NCI-H82 treated with DMSO at 0.1 percent for 48 hours (cell line): ENCODE measurements around the gene FRMD1.

Source experiments
- DNase-seq: peaks from one replicate; lab custom pipeline; 2025; ENCODE audit not compliant: unreplicated experiment; lab: John Stamatoyannopoulos, UW

FRMD1 gene

DNA sequence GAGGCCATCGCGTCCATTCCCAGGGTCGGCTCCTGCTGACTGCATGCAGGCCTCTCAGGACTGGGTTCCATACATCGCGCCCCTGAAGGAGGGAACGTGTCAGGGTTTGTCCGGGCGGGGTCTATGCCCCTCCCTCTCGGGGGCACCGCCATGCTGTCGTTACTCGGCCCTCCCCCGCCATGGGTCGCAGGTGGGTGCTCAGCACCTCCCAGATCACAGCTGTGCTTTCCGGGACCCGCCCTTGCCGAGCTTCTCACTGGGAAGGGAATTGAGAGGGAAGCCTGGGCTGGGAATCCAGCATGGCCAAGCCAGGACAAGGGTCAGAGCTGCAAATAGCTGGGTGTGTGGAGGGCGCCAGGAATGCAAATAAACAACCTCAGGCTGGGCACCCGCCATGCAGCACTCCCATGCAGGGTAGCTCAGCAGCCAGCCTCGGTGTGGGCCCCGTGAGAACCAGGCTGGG is at the start of gene FRMD1:
TSS of gene FRMD1 (minus strand) at position 270 of the 463 bp plus-strand sequence. CDS start at position 152, 118 bp downstream.
- DNase-seq, result no peak

DNA sequence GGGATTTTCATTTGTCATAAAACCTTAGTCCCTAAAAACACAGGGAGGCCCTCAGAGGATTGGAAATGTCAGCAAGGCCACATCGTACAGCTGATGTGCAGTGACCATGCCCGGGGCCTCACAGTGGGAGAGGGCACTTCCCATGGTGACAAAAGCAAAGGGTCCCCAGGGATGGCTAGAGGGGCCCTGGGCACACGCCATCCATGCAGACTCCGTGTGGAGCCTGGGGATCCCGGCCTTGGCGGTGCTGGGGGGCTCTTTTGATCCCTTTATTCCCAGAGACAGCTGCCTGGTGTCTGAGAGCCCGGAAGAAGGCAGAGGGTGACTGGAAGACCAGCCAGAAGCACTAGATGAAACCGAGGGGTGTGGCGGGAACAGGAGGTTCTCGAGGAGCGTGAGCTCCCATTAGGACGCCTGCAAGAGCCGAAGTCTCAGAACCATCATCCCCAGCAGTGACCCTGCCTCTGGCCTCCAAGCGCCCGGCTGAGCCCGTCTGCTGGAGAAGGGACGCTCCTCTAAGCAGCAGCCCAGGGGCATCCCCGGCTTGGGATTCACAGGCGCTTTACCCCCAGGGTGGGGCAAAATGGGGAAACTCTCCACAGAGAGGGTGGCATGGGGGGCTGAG is 49.1 kb upstream of the FRMD1 start:
- DNase-seq, result no peak

DNA sequence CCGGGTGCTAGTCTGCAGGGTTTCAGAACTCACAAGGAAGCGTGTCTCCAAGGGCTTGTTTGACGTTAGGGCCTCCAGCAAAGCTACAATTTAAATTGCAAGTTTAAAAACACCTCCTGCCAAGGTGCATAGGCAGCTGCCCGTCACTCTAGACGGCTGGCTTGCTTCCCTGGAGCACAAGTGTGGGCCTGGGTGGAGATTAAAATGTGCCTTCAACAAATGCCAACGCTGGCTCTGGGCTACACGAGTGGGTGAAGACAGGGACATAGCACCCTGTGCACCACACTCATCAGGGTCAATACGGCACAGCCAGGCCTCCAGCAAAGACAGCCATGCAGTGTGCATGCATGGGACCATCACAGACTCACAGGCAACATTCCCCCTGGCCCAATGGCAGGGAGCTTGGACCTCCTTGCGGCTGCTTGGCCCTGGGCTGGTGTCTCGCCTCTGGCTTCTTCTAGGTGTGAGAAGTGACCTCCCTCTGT is 48.4 kb upstream of the FRMD1 start:
- no peak for DNase-seq

DNA sequence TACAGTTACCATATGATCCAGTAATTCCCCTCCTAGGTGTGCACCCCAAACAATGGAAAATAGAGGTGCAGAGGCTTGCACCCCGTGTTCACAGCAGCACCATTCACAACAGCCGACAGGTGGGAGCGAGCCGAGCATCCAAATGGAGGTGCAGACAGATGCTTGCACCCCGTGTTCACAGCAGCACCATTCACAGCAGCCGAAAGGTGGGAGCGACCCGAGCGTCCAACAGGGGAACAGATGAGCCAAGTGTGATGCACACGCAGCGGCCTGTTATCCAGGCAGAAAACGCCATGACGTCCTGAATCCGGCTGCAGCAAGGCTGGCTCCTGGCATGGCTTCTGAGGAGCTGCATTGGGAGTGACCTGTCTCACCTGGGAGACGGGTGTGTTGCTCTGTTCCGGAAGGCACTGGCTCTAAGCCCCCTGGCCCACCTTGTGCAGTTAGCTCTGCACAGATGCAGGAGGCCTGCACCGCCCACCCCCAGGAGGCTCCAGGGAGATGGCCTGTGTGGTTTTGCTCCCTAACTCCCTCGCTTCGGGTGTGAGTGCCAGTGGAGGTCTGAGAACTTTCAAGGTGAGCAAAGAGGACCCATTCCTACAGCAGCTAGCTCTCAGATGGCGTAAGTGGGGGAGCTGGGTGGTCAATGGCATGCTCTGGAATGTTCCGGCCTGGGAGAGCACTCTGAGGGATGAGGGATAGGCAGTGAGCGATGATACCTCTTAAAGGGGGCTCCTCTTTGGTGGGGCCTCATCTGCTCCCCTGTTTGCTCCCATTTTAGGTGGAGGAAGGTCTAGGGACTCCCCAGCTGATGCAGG is 47.8 kb upstream of the FRMD1 start:
- DNase-seq, result no peak

DNA sequence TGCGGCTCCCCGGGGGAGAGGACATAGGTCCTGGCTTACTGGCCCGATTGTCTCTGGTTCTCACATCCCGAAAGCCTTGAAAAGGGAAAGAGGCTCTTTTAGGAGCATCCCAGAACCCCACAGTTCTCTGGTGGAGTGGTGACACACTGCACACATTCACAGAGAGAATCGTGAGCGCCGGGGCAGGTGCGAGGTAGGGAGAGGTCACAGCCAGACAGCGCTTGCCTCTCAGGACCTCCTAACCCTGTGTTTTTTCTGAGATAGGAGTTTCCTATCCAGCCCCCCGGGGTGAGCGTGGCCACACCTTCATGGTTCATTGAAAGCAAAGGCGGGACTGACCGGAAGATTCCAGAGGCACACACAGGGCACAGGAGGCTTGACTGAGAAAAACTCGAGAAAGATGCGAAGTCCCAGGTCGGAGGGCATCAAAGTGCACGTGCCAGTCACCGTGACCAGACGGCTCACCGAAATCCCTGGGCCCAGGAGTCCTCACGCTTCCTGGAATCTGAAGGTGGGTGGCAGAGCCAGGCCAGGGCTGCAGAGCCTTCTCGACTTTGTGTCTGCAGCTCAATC is 46.5 kb upstream of the FRMD1 start:
- no peak for DNase-seq

DNA sequence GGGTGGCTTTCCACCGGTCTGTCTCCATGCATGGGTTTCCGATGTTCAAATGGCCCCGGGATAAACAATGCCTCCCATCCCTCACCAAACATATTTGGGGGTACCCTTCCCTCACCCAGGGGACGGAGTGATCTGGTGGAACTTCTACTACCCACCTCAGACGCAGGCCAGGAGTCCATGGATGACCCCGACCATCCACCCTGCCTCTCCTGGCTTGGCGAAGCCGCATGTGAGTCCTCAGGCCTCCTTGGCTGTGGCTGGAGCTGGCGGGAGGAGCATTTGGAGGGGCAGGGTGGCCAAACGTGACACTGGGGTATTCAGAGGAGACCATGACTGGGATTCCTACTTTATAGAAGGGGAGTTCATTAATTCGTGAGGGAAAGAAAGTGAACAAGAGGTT is 45.9 kb upstream of the FRMD1 start:
- DNase-seq, result no peak

DNA sequence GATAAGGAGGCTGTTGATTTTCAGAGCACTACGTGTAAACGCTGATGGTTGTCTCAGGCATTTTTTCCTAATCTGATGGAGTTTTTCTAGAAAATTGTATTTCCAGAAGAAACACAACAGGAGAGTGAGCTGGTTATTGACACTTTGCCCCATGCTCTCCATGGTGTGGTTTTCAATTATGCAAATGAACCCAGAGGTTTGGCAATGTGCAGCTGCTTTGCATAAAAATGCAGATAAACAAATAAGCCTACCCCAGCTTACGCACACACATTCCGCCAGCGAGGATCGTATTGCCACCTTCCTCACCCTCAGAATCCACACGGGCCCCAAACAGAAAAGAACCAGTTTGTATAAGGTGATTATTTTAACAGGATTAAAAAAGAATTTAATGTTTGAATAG is 45.1 kb upstream of the FRMD1 start:
- no peak for DNase-seq

DNA sequence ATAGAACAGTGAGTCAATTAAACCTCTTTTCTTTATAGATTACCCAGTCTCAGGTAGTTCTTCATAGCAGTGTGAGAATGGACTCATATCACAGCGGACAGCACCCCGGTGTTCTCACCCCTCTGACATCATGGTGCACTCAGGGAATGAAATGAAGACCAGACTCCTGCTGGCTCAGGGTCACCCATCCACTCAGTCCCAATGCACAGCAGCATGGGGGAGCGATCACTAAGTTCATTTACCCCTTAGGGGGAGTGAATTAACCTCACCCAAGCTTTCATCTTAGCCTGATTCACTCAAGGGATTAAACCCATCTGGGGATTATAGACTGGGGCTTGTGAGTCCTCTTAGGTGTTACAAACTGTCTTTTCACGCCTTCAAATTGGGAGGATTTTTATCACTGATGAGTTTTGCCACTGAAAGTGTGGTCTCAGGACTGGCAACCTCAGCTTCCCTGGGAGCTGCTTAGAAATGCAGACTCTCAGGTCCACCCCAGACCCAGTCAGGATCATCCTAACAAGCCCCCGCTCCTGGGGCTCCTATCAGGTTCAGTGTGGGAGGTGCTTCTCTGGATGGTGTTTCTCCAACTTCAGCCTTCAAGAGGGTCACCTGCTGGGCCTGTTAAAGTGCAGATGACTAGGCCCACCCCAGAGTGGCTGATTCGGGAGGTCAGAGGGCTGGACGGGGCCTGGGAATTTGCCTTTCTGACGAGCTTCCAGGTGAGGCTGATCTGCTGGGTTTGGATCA is 44.3 kb upstream of the FRMD1 start:
- DNase-seq, result no peak

DNA sequence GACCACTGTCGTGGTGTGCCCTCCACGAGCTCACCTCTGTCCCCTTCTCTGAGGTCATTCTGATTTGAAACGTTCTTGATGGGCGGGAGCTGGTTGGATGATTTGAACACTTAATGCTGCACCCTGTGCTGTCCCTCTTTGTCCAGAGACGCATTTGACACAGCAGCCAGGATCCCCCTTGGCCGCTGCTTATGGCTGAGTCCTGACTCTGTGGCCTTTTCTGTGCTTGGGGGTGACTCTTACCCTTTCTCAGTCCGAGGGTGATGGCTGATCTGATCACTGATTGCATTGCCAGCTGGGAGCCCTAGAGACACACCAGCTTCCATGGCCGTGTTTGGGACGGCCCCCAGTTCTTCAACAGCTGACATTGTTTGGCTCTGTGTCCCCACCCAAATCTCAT is 43.5 kb upstream of the FRMD1 start:
- DNase-seq, result no peak

DNA sequence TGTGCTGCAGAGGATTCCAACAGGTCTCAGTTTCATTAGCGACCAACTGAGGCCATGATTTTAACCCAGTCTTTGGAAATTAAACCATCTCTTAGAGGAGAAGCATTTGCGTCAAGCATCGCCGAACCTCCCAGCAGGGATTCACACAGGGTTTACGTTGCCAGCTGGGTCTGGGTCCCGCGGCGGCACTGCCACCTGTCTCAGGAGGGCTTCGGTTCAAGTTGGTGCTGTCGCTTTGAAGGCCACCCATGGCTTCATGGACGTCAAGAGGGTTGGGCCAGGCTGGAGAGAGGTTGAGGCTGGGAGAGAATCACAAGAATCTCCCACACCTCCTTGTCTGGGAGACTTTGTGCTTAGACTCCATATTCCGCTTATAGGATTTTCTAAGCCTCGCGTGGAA is 43.0 kb upstream of the FRMD1 start:
- DNase-seq, result no peak

DNA sequence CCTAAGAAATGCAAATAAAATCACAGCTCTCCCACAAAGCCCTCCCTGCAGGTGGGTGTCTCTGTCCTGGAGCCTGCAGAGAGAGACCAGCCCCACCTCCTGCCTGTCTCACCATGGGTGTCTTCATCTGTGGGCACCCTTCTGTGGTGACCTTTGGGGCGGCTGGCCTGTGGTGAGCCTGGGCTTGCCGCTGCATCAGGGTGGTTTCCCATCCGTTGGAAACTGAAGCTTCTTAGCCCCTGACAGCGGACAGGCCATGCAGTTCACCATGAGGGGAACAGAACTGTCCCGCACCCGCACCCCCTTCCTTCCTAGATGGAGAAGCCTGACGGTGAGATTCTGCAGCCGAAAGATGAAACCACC is 42.3 kb upstream of the FRMD1 start:
- no peak for DNase-seq

DNA sequence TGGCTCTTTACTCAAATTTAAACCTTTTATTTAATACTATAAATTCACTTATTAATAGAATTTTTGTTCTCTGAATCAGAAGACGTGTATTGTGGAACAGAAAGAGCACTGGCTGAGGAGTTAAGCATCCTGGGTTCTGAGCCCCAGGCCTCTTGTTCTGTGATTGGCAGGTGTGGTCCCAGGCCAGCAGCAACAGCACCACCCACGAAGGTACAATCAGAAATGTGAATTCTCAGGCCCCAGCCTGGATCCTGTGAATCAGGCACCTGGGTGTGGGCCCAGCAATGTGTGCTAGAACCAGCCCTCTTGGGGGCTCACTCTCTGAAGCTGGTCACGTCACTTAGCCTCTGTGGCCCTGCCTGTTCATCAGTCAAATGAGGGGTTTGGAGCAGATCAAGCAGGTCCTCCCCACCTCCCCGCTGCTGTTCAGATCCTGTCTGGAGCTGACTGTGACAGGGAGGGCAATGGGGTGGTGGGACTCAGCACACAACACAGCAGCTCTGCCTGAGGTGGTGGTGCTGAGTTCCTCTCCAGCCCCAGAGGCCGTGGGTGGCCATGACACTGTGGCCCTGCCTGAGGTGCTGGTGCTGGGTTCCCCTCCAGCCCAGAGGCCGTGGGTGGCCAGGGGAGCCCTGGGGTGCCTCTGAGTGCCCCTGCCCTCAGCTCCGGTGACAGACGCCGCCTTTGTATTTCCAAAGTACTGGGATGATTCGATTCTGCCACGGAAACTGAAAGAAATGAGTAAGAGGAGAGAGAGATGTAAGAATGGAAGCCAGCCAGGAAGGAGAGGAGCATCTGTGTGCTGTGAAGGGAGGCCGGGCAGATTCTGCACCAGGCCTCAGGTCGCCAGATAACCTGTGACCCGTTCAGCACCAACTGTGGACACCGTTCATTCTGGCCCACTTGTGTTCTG is 41.6 kb upstream of the FRMD1 start:
- no peak for DNase-seq

DNA sequence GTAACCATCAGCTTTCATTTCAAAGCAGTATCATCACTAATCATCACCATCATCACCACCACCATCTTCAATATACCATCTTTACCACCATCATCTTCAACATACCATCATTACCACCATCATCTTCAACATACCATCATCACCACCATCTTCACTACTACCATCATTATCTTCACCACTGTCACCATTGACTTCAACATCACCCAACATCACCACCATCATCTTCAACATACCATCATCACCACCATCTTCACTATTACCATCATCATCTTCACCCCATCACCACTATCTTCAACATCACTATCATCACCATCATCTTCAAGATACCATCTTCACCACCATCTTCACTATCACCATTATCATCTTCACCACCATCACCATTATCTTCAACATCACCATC is 40.5 kb upstream of the FRMD1 start:
- no peak for DNase-seq

DNA sequence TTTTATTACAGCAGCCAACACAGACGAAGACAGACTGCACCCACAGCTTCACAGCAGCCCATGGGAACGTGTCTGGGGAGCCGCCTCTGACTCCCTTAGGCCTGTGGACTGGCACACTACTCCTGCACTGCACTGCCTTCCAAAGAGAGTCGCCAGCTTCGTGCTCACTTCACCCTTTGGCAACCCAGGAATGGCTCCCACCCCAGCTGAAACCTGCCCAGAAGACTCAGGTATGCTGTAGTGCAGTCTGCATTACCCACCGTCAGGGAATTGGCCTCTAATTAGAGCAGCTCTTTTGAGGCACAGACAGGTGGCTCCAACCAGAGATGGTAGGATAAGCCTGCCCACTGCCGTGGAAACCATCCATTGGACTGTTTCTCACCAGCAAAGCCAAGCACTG is 39.9 kb upstream of the FRMD1 start:
- DNase-seq, result no peak

DNA sequence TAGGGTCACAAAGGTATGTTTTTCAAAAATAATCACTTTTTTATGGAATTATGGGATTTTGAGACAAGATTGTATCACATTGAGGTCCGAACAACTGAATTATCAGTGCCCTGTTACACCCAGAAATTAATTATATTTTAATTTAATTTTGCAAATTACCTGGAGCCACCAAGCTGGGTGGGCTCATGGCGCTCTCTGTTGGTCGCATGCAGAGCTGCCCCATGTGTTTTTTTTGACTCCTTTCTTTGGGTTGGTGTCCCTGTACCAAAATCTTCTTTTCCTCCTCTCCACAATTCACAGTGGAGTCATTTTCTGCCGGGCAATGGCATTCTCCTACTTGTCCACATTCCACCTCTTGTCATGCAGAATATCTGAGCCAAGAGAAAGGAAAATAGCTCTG is 38.9 kb upstream of the FRMD1 start:
- DNase-seq, result no peak

DNA sequence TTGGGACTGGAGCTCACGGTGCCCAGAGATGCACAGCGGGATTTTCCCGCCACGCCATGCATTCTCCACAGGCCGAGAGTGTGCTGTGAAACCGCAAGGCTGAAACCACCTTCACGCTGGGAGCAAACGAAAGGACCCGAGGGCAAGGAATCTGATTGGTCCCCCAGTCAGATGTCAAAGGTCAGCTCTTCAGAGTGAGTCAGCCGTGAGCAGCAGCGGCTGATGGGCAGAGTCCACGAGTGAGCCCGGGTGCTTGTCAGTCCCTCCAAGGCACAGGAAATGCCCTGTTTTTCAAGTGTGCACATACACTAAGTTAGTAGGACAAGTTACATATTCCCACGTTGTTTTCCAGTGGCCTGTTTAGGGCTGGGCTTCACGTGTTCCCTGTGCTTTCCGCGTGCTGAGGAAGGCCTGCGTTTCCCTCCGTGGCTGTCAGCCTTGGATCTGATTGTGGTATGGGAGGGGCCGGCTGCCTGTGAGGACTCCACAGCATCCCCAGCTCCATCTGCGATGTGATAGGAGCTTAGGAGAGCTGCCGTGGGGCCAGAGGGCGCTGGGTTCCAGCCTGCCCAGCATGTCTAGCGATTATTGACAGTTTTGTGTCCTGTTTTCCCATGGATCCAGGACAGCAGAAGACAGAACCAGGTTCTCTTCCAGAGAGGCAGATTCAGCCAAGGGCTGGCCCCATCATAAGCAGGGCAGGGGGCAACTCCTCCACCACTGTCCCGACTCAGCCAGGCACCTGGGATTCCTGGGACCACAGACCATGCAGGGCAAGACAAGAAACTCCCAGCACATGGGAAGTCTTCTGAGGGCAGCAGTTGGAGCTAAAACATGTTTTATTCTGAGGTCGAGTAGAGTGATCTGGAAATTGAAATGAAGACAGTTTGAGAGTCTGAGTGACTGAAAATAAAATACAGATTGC is 38.2 kb upstream of the FRMD1 start:
- DNase-seq, result no peak

DNA sequence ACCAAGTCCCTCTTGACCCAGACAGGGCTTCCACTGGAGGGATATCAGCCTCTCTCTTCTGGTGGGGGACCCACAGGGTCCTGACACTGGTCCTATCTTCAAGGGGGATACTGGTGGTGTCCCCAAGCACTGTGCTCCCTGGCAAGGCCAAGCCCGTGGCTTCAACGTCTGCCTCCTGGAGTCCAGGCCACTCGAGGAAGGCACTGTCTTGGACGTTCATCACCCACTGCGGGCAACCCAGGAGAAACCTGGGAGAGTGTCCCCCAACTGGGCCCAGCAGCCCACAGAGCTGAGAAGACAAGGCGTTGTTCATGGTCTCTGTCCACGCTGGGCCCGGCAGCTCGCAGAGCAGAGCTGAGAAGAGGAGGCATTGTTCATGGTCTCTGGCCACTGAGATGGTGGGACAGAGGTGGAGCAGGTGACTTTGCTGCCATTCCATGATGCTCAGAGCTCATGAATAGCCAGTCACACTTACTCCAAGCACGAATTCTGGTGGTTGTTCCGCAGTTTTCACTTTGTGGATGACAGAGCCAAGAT is 37.5 kb upstream of the FRMD1 start:
- no peak for DNase-seq

DNA sequence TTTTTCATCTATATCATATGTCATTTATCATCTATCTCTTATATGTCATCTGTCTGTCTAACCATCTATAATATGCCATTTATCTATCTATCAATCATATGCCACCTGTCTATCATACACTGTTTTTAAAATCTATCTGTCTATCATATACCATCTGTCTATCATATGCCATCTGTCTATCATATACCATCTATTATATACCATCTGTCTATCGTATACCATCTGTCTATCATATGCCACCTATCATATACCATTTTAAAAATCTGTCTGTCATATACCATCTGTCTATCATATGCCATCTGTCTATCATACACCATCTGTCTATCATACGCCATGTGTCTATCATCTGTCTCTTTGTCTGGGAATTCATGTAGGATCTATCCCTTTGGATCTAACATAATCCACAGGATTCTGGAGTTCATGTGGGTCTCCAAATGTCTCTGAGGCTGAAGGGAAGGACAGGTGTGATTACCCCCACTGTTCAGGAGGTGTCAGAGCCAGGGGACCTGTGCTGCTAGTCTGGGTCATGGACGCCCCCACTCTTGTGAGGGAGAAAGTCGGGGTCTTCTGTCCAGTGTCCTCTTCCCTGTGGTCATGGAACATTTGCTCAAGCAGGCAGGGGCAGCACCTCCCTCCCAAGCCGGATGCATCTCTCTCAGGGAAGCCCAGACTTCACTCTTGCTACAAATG is 36.9 kb upstream of the FRMD1 start:
- DNase-seq, result no peak

DNA sequence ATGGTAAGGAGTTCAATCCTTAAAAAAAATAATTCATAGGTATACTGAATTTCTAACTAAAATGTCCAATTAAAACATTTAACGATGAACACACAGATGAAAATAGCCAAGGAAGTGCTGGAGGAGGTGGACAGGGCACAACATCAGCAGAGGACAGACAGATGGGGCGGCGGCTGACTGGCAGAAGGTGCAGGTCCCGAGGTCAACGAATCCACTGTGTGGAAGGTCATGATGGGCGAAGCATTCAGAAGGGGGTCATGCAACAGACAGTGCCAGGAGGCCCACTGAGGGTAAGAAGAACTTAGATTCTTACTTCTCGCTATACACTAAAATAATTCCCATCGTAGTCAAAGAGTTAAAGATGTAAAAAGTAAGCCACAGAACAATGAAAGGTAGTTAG is 34.2 kb upstream of the FRMD1 start:
- DNase-seq, result no peak
